SJSA1 (cell line): ENCODE results near the gene MINPP1. TPM values are rescaled to one million over a fixed set of nuclear protein-coding genes. Genes with fewer than 3 reads are reported as not detected.

Experiments
- DNase-seq, 2 experiments: peaks; one replicate each; pipeline ENCODE4 v3.0.0-alpha.2; 2015 to 2020; ENCODE audit warnings: low spot score in 2 of 2, low read depth in 1 of 2
- H3K27ac ChIP-seq: fragments of 250-450 bp; sonication (Bioruptor Pico); 2 replicates; pipeline ENCODE4 v1.5.1; 2020; ENCODE audit warnings: mild to moderate bottlenecking, moderate library complexity
- H3K27me3 ChIP-seq: fragments of 250-450 bp; sonication (Bioruptor Pico); replicated peaks from 2 replicates; pipeline ENCODE4 v1.5.1; 2020; ENCODE audit warnings: mild to moderate bottlenecking, moderate library complexity
- H3K36me3 ChIP-seq: fragments of 250-450 bp; sonication (Bioruptor Pico); 2 replicates; pipeline ENCODE4 v1.5.1; 2020; ENCODE audit warnings: mild to moderate bottlenecking
- H3K4me1 ChIP-seq: fragments of 250-450 bp; sonication (Bioruptor Pico); replicated peaks from 2 replicates; pipeline ENCODE4 v1.6.1; 2021; ENCODE audit warnings: mild to moderate bottlenecking
- H3K4me3 ChIP-seq: fragments of 250-450 bp; sonication (Bioruptor Pico); 2 replicates; pipeline ENCODE4 v1.5.1; 2020; ENCODE audit warnings: mild to moderate bottlenecking
- H3K9me3 ChIP-seq: fragments of 250-450 bp; sonication (Bioruptor Pico); replicated peaks from 2 replicates; pipeline ENCODE4 v1.5.1; 2020; ENCODE audit warnings: mild to moderate bottlenecking
- total RNA-seq: library from RNA; depleted of rRNA; stranded (reverse); fragments of >200 nt; shearing (Covaris generic); gene quantifications from 2 replicates; pipeline ENCODE4 v1.2.3, GENCODE V29; 2014

Gene MINPP1
- total RNA-seq, 1 experiment from 2014 or later = 50.3 TPM

DNA sequence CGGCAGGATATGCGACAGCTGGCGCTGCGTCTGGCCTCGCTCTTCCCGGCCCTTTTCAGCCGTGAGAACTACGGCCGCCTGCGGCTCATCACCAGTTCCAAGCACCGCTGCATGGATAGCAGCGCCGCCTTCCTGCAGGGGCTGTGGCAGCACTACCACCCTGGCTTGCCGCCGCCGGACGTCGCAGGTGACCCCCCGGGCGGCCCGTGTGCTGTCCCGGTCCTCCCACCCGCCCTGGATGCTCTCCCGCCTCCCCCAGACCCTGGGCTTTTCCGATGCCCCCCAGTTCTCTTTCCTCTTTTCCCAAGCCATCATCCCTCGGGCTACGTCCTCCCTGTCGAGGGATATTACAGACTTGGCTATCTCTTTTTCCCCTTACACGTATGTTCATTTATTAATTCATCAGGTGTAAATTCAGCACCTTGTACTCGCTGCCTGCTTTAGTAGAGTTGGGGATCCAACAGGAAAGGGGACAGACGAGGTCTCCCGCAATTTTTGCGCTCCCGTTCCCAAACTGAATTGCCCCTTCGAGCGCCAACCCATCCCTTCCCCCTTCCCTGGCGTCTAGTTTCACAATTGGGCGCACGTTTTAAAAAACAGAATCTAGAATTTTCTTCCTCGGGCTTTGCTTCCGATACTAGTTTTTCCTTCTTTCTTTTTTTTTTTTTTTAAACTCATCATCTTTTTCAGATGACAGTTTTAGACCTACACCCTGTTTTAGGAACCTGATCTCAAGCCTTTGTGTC is 846 bp downstream of the MINPP1 start:
- Histone ChIP-seq H3K27ac (peak overlapping the region; percentile 83; the same call in 1 of the 2 replicates), H3K9me3 (no peaks in the 10 kb centered on the region), H3K36me3 (peaks cover 36% of the 10 kb centered on the region), H3K27me3 (no peaks in the 10 kb centered on the region), H3K4me1 (peaks cover 20% of the 10 kb centered on the region), H3K4me3 (peak overlapping the region; percentile 85)
- peak; percentile 26 to 66 for DNase-seq

DNA sequence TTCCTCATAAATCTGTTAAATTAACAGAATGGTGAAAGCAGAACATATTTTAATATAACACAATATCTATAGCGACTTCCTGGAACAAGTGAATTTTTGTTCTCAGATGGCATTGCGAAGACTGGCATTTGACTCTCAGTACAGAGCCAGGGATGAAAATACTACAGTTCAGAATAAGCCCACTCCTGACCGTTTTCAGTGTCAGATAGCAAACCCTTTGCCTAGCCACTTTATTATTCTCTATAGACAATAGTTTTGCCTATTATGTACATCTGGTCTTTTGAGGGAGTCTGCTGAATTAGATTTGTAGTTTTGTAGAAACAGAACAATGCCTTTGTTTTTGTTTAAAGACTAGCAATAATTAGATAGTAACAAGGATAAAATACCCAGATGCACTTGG is 2.3 kb downstream of the MINPP1 start:
- no peaks in the 10 kb centered on the region for H3K9me3 ChIP-seq
- H3K27me3 ChIP-seq = no peaks in the 10 kb centered on the region
- no peak for DNase-seq
- peaks cover 43% of the 10 kb centered on the region for H3K36me3 ChIP-seq
- H3K4me1 ChIP-seq = peaks cover 20% of the 10 kb centered on the region
- H3K27ac ChIP-seq = no peak overlapping the region
- H3K4me3 ChIP-seq = no peak overlapping the region

DNA sequence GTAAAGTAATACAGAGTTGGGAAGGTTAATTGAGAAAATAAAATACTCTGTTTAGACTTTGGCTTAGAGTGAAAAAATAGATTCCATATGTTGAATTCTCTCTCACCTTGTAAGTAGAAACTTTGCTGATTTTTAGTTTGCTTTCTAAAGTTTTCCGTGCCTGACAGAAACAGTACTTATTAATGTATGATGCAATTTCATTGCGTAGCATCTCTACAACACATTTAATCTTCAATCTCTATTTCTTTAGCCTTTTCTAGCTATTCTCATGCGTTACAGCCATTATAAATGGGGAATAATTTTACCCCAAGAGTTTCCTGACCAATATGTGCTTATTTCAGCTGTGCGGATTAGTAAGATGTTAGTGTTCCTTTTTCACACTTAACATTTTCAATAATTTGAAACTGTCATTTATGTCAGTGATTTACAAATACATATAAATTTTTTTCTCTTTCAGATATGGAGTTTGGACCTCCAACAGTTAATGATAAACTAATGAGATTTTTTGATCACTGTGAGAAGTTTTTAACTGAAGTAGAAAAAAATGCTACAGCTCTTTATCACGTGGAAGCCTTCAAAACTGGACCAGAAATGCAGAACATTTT is 3.3 kb downstream of the MINPP1 start:
- Histone ChIP-seq H3K27ac (no peak overlapping the region), H3K4me1 (peaks cover 20% of the 10 kb centered on the region), H3K4me3 (no peak overlapping the region), H3K9me3 (no peaks in the 10 kb centered on the region), H3K36me3 (peaks cover 47% of the 10 kb centered on the region), H3K27me3 (no peaks in the 10 kb centered on the region)
- DNase-seq = no peak

DNA sequence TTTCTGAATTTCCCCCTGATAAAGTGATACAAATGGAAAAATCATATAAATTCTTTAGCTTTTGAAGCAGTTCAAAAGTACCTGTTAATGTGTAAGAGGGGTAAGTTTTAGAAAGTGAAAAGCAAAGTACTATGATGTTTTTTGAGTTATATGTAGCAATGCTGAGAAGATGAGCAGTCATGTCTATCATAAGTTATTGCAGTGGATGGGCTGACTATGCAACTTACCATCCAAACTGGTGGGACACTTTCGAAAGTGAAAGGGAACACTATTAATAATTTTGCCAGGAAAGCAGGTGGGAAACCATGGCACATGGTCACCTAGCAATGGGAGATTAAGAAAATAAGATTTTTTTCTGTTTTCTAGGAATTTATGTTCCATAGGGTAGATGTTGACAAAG is 4.1 kb downstream of the MINPP1 start:
- H3K36me3 ChIP-seq = peaks cover 48% of the 10 kb centered on the region
- H3K27me3 ChIP-seq = no peaks in the 10 kb centered on the region
- H3K27ac ChIP-seq = no peak overlapping the region
- H3K9me3 ChIP-seq = no peaks in the 10 kb centered on the region
- no peak for DNase-seq
- H3K4me3 ChIP-seq = no peak overlapping the region
- peaks cover 13% of the 10 kb centered on the region for H3K4me1 ChIP-seq

DNA sequence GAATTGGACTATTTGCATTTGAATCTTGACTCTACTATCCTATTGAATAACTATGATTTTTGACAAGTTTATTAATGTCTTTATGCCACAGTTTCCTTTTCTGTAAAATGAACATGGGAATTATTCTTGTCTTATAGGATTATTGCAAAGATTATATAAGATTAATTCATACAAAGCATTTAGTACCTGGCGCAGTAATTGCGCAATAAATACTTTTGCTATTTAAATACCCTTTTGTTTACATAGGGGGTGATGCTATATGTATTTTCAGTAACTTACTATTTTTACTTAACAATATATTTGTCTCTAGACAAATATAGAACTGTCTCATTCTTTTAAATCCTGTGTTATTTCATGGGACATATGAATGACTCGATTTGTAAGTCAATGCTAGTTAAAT is 5.3 kb downstream of the MINPP1 start:
- DNase-seq = no peak
- H3K9me3 ChIP-seq = no peaks in the 10 kb centered on the region
- H3K27ac ChIP-seq = no peak overlapping the region
- no peak overlapping the region for H3K4me3 ChIP-seq
- no peaks in the 10 kb centered on the region for H3K27me3 ChIP-seq
- H3K36me3 ChIP-seq = peaks cover 52% of the 10 kb centered on the region
- H3K4me1 ChIP-seq = peaks cover 11% of the 10 kb centered on the region

DNA sequence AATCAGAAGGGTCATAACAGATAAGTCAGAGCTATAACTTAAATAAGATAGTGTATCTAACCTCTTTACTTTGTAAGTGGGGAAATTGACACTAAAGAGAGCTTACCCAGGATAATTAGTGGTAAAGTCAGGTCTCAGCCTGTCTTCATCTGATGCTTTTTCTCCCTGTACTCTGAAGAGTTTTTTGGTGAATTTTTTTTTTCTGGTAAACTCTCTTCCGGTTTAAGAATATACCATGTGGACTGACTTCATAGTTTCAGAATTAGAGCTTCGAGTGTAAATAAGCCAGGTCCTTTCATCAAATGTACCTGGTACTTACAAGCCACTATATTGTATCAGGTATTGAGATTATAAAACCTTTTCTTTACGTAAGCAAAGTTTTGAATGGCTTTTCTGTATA is 6.8 kb downstream of the MINPP1 start:
- DNase-seq = no peak
- Histone ChIP-seq H3K27ac (no peak overlapping the region), H3K4me1 (peaks cover 5% of the 10 kb centered on the region), H3K36me3 (peaks cover 58% of the 10 kb centered on the region), H3K27me3 (no peaks in the 10 kb centered on the region), H3K4me3 (no peak overlapping the region), H3K9me3 (no peaks in the 10 kb centered on the region)

DNA sequence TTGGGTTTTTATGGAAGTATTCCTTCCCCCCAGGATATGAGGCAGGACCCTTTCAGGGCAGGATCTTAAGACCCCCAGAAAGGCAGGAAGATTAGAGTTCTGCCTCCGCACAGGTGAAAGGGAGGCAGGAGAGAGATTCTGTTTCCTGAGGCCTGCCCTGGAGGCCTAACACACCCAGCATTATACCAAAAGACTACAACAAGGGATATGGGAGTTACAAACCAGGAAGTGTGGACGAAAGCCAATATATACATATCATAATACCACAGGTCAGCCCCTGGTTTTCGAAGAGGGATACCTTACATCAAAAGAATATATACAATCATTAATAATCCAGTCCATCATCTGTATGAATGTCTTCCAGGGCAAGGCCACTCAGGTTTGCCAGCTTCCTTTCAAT is 14.2 kb downstream of the MINPP1 start:
- no peaks in the 10 kb centered on the region for H3K27me3 ChIP-seq
- no peak overlapping the region for H3K27ac ChIP-seq
- H3K4me1 ChIP-seq = no peaks in the 10 kb centered on the region; the same call in 1 of the 2 replicates
- H3K9me3 ChIP-seq = no peaks in the 10 kb centered on the region
- no peak for DNase-seq
- peaks cover 62% of the 10 kb centered on the region for H3K36me3 ChIP-seq
- H3K4me3 ChIP-seq = no peak overlapping the region

DNA sequence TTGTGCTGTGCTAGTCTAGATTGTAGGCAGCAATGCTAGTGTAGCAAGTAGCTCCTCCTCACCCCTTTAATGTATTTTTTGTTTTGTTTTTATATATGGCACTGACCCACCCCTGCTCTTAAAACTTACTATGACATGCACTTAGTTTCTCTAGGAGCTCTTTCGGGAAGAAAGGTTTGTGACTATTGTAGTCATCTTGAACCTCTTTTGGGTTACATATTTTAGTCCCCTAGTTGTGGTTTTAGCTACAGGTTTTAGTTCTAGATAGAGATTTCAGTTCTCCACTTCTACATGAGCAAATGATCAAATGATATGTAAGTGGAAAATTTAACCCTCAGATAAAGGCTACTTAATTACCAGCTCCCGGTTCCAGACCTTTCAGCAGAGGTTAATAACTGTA is 14.9 kb downstream of the MINPP1 start:
- DNase-seq = no peak
- no peak overlapping the region for H3K27ac ChIP-seq
- H3K9me3 ChIP-seq = no peaks in the 10 kb centered on the region
- no peak overlapping the region for H3K4me3 ChIP-seq
- no peaks in the 10 kb centered on the region for H3K27me3 ChIP-seq
- no peaks in the 10 kb centered on the region; the same call in 1 of the 2 replicates for H3K4me1 ChIP-seq
- H3K36me3 ChIP-seq = peaks cover 66% of the 10 kb centered on the region

DNA sequence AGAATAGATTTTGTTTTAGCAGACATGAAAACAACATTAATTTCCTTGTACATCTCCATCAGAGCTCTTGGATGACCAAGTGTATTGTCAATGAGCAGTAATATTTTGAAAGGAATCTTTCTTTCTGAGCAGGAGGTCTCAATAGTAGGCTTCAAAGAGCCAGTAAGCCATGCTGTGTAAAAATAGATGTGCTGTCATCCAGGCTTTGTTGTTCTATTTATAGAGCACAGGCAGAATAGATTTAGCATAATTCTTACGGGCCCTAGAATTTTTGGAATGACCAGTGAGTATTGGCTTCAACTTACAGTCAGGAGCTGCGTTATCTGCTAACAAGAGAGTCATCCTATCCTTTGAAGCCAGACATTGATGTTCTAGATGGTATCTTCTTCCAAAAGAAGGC is 19.0 kb downstream of the MINPP1 start:
- Histone ChIP-seq H3K27ac (no peak overlapping the region), H3K4me1 (no peaks in the 10 kb centered on the region; the same call in 1 of the 2 replicates), H3K27me3 (no peaks in the 10 kb centered on the region), H3K9me3 (no peaks in the 10 kb centered on the region), H3K4me3 (no peak overlapping the region), H3K36me3 (peaks cover 58% of the 10 kb centered on the region)
- no peak for DNase-seq

DNA sequence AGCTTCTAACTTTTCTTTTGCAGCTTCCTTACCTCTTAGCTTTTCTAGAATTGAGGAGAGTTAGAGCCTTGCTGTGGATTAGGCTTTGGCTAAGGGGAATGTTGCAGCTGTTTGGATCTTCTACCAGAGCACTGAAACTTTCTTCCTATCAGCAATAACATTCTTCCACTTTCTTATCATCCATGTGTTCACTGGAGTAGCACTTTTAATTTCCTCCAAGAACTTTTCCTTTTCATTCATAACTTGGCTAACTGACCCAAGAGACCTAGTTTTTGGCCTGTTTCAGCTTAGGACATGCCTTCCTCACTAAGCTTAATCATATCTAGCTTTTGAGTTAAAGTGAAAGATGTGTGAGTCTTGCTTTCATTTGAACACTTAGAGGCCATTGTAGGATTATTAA is 19.6 kb downstream of the MINPP1 start:
- H3K4me1 ChIP-seq = no peaks in the 10 kb centered on the region; the same call in 1 of the 2 replicates
- no peak overlapping the region for H3K4me3 ChIP-seq
- no peaks in the 10 kb centered on the region for H3K27me3 ChIP-seq
- H3K9me3 ChIP-seq = no peaks in the 10 kb centered on the region
- peaks cover 55% of the 10 kb centered on the region for H3K36me3 ChIP-seq
- DNase-seq = no peak
- H3K27ac ChIP-seq = no peak overlapping the region

DNA sequence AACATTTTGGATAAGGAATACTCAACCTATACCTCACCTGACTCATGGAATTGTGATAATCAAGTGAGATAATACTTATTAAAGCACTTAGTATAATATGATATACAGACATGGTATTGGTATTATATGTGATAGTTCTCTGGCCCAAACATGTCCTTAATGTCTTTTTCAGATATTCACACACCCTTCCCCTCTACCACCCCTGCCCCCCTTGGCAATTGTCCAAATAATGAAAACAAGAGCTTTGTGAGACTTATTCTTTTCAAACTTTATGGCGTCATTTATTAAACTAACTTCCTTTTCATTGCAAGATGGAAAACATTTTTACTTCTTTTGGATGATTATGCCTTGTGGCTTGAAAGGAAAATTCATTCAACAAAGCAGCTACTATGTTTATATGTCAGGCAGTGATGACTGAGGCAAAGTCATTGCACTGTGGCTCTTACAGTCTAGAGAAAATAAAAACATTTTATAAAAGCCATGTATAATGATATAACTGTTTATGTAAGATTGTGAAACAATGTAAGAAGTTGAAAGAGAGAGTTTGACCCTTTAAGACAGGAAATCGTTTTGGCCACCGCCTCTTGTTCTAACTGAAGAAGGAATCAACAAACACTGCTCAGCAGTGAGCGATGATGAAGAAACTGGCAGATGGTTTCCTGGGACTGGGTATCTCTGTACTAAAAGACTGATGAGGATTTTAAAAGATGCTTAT is 27.4 kb downstream of the MINPP1 start:
- Histone ChIP-seq H3K9me3 (no peaks in the 10 kb centered on the region), H3K27ac (no peak overlapping the region; the same call in 1 of the 2 replicates), H3K4me3 (no peak overlapping the region), H3K36me3 (peaks cover 31% of the 10 kb centered on the region), H3K4me1 (peaks cover 20% of the 10 kb centered on the region), H3K27me3 (no peaks in the 10 kb centered on the region)
- DNase-seq = peak; percentile 47 to 74

DNA sequence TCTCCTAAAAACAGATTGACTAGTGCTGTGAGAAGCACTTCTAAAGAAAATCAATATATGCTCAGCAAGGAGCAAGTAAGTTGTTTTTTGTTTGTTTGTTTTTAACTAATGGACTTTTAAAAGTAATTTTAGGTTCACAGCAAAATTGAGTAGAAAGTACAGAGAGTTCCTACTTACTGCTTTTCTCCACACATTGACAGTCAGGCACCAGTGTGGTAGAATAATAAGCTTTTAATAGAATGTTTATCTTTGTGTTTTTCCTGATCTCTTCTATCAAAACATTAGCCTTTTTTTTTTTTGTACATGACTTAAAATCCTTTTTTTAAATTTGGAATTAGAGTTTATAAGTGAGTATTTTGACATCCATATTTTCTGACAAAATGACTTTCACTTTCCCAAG is 28.0 kb downstream of the MINPP1 start:
- Histone ChIP-seq H3K27me3 (no peaks in the 10 kb centered on the region), H3K27ac (no peak overlapping the region; the same call in 1 of the 2 replicates), H3K36me3 (peaks cover 26% of the 10 kb centered on the region), H3K4me1 (peaks cover 20% of the 10 kb centered on the region), H3K4me3 (no peak overlapping the region), H3K9me3 (no peaks in the 10 kb centered on the region)
- DNase-seq = no peak

DNA sequence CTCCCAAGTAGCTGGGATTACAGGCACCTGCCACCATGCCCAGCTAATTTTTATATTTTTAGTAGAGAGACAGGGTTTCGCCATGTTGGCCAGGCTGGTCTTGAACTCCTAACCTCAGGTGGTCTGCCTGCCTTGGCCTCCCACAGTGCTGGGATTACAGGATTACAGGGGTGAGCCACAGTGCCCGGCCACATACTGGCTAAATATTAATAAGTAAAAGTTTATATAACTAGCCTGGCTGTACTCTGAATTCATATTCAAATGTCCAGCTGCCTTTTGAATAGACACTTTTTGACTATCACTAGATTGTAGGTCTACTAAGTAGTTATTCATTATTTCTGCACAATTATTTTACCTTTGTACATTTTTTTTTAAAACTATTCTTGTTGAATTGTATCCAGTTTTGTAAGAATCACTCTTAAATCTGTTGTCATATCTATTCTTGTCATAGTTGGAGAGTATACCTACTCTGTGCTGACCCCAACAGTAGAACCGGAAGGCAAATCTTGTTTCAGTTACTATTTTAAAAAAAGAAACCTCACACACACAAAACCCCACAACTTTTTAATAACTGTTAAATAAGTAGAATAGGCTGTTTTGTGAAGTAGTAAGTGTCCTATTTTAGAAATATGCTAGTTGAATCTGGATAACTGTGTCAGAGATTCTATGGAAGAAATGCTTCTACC is 29.6 kb downstream of the MINPP1 start:
- H3K9me3 ChIP-seq = no peaks in the 10 kb centered on the region
- DNase-seq = no peak
- peaks cover 26% of the 10 kb centered on the region for H3K36me3 ChIP-seq
- no peak overlapping the region for H3K4me3 ChIP-seq
- no peaks in the 10 kb centered on the region for H3K27me3 ChIP-seq
- peaks cover 22% of the 10 kb centered on the region for H3K4me1 ChIP-seq
- no peak overlapping the region for H3K27ac ChIP-seq
